NT2/D1 (cell line): ENCODE results near the gene SUN1.

ENCODE experiments used
- SUZ12 ChIP-seq: IDR thresholded peaks from 2 replicates; pipeline ENCODE4 v1.6.1; 2011; ENCODE audit not compliant: insufficient read length, insufficient read depth; ENCODE audit errors: extremely low read depth
- YY1 ChIP-seq: IDR thresholded peaks from 2 replicates; pipeline ENCODE4 v1.6.1; 2011; ENCODE audit not compliant: insufficient read length, insufficient read depth
- ZNF274 ChIP-seq: IDR thresholded peaks from 2 replicates; pipeline ENCODE4 v1.6.1; 2011; ENCODE audit warnings: mild to moderate bottlenecking, low read depth, low read length

DNA sequence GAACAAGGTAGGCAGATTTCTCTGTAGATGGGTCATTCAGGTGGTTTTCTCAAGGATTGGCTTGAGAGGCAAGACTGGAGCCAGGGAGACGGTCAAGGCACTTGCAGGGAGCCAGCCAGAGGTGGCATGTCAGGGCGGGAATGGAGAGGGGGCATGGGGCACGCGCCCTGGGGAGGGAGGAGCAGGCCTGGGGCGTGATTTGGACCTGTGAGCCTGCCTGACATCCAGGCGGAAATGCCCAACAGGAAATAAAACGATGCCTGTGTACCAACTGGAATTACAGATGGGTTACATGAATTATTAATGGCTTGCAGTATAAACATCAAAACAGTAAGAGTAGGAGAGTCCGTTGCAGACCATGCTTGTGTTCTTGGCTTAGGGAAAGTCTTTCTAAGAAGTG is 8.6 kb upstream of the SUN1 start:
- no peak for TF ChIP-seq ZNF274
- no peak for TF ChIP-seq YY1
- TF ChIP-seq SUZ12 = no peak
